PC-9 (cell line): ENCODE measurements around the gene CCDC91. TPM values are rescaled to one million over a fixed set of nuclear protein-coding genes. Genes with fewer than 3 reads are reported as not detected.

Source experiments
- BruUV-seq: library from RNA; stranded (reverse); fragments of 400-500 nt; replicated peaks from 2 replicates; lab custom pipeline; 2021; lab: Mats Ljungman, UMichigan
- CTCF ChIA-PET: fragments of 300-600 bp; sonication (Branson Sonifier 250); formaldehyde crosslinking; loops from one replicate; lab custom pipeline; 2022; ENCODE audit warnings: antibody characterized with exemption; lab: Charles Lee
- POLR2A ChIA-PET: fragments of 300-600 bp; sonication (Branson Sonifier 250); formaldehyde crosslinking; loops from one replicate; lab custom pipeline; 2022; ENCODE audit warnings: antibody characterized with exemption; ENCODE audit not compliant: unreplicated experiment; lab: Charles Lee
- DNase-seq, 2 experiments: peaks; one replicate each; pipeline versions ENCODE4 v3.0.0 to v3.0.0-alpha.2; 2015 to 2022; ENCODE audit warnings: mixed read lengths in 1 of 2
- H2AFZ ChIP-seq: fragments of 200-600 bp; sonication (generic); 2 replicates; pipeline ENCODE4 v1.8.1; 2017; ENCODE audit warnings: antibody characterized with exemption
- H3F3A ChIP-seq: fragments of 200-600 bp; sonication (generic); 2 replicates; pipeline ENCODE4 v1.8.1; 2017; ENCODE audit warnings: antibody characterized with exemption, mild to moderate bottlenecking, low read depth; ENCODE audit not compliant: insufficient read depth
- H3K27ac ChIP-seq: fragments of 200-600 bp; sonication (generic); 2 replicates; pipeline ENCODE4 v1.6.1; 2016; ENCODE audit warnings: mixed run types
- H3K27me3 ChIP-seq: fragments of 200-600 bp; sonication (generic); 2 replicates; pipeline ENCODE4 v1.6.1; 2016; ENCODE audit warnings: low read depth, mixed run types; ENCODE audit not compliant: insufficient read depth
- H3K36me3 ChIP-seq: fragments of 200-600 bp; sonication (generic); 2 replicates; pipeline ENCODE4 v1.6.1; 2016; ENCODE audit warnings: low read depth, mixed run types
- H3K4me1 ChIP-seq: fragments of 200-600 bp; sonication (generic); replicated peaks from 2 replicates; pipeline ENCODE4 v1.6.1; 2016; ENCODE audit warnings: mixed run types; ENCODE audit not compliant: insufficient read depth
- H3K4me2 ChIP-seq: fragments of 200-600 bp; sonication (generic); 2 replicates; pipeline ENCODE4 v1.6.1; 2017; ENCODE audit warnings: mixed run types
- H3K4me3 ChIP-seq: fragments of 200-600 bp; sonication (generic); 2 replicates; pipeline ENCODE4 v1.6.1; 2016; ENCODE audit warnings: mixed run types
- H3K79me2 ChIP-seq: fragments of 200-600 bp; sonication (generic); 2 replicates; pipeline ENCODE4 v1.6.1; 2017; ENCODE audit warnings: low read depth, mixed run types
- H3K9me2 ChIP-seq: fragments of 200-600 bp; sonication (generic); 2 replicates; pipeline ENCODE4 v1.8.1; 2017; ENCODE audit warnings: mild to moderate bottlenecking; ENCODE audit not compliant: insufficient read depth
- H3K9me3 ChIP-seq: fragments of 200-600 bp; sonication (generic); 2 replicates; pipeline ENCODE4 v1.8.1; 2016; ENCODE audit warnings: low read depth; ENCODE audit not compliant: insufficient read depth
- H4K20me1 ChIP-seq: fragments of 200-600 bp; sonication (generic); 2 replicates; pipeline ENCODE4 v1.8.1; 2017; ENCODE audit not compliant: insufficient read depth
- EZH2 ChIP-seq: fragments of 200-600 bp; sonication (generic); IDR thresholded peaks from 2 replicates; pipeline ENCODE4 v1.8.0; 2017; ENCODE audit warnings: antibody characterized with exemption, low read depth
- intact Hi-C: fragments of 100-400 bp; cut with micrococcal nuclease; formaldehyde crosslinking; loops from one replicate; pipeline ENCODE4 v1.10.0; 2022; ENCODE audit not compliant: unreplicated experiment
- total RNA-seq: library from RNA; stranded (reverse); gene quantifications from 2 replicates; pipeline ENCODE4 v1.2.3, GENCODE V29; 2021
- TF ChIP-seq, protein P1 (sequence below): fragments of 200-600 bp; sonication (generic); conservative IDR thresholded peaks from 2 replicates; pipeline ENCODE4 v1.6.1; 2017; ENCODE audit warnings: mixed run types, antibody characterized with exemption, mild to moderate bottlenecking, moderate library complexity

The CCDC91 gene
- total RNA-seq, 1 experiment from 2014 or later = 38.9 TPM

DNA sequence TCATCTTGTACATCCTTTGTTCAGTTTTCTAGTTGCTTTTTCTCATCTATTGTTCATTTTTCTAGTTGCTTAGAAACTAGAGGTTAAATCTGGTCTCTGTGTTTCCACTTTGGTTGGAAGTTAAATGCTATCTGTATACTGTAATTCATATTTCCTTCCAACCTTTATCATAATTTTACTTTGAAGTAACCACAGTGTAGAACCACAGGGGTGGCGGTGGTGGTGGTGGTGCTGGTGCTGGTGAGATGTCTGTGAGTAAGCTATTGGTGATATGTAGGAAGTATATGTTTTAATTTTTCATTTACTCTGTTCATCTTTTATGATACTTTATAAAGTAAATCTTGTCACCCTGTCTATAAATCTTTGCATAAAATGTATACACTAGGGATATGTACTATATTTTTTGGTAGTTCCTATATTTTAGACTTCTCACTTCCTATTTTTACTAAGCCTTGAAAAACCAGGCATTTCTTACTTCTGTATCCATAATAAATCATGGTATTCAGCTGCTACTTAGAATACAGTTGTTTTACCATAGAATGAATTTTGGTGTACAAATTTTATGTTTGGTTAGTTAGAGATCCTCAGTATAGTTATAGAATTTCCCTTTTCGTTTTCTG is 31.9 kb downstream of the CCDC91 start:
- H3K27ac ChIP-seq = no peak overlapping the region
- H3K9me3 ChIP-seq = peaks cover 8% of the 10 kb centered on the region
- DNase-seq = no peak
- H3K4me2 ChIP-seq = no peak overlapping the region
- H3K9me2 ChIP-seq = no peaks in the 10 kb centered on the region; the same call in 1 of the 2 replicates
- no peaks in the 10 kb centered on the region for H3K4me1 ChIP-seq
- no peaks in the 10 kb centered on the region for H3K36me3 ChIP-seq
- H3K4me3 ChIP-seq = no peak overlapping the region
- no TSS peak for BruUV-seq
- ChIA-PET CTCF (no interaction called here), POLR2A (no interaction called here)
- H2AFZ ChIP-seq = no peak overlapping the region
- intact Hi-C loops = no loop called here
- no peaks in the 10 kb centered on the region for H3F3A ChIP-seq
- no peak for TF ChIP-seq EZH2
- TF ChIP-seq, protein P1, sequence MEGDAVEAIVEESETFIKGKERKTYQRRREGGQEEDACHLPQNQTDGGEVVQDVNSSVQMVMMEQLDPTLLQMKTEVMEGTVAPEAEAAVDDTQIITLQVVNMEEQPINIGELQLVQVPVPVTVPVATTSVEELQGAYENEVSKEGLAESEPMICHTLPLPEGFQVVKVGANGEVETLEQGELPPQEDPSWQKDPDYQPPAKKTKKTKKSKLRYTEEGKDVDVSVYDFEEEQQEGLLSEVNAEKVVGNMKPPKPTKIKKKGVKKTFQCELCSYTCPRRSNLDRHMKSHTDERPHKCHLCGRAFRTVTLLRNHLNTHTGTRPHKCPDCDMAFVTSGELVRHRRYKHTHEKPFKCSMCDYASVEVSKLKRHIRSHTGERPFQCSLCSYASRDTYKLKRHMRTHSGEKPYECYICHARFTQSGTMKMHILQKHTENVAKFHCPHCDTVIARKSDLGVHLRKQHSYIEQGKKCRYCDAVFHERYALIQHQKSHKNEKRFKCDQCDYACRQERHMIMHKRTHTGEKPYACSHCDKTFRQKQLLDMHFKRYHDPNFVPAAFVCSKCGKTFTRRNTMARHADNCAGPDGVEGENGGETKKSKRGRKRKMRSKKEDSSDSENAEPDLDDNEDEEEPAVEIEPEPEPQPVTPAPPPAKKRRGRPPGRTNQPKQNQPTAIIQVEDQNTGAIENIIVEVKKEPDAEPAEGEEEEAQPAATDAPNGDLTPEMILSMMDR = no peak
- peaks cover 19% of the 10 kb centered on the region; the same call in 1 of the 2 replicates for H3K79me2 ChIP-seq
- H3K27me3 ChIP-seq = no peaks in the 10 kb centered on the region
- no peaks in the 10 kb centered on the region for H4K20me1 ChIP-seq

DNA sequence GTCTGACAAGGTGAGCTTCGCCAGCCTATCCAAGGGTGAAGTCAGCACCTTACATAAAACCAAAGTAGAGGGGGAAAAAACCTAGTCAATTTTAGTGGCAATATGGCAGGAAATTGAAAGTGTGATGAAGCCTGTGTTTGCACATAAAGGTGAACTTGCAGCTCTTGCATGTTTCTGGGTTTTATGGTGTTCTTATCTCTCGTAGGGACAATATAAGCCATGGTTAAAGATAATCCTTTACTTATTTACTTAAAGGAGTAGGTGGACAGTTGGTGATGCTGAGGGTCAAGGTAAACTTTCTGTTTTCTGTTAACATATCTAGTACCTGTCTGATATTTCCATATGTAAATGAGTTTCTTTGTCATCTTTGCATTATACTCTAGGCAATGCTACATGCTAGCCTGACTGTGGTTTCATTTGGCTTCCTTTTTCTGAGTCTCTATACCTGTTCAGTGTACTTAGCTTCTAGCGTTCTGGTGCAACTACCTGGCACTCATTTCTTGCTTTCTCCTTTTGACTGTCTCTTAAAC is 32.8 kb downstream of the CCDC91 start:
- Histone ChIP-seq H3K9me2 (no peaks in the 10 kb centered on the region; the same call in 1 of the 2 replicates), H3F3A (no peaks in the 10 kb centered on the region), H3K9me3 (peaks cover 8% of the 10 kb centered on the region), H3K4me1 (no peaks in the 10 kb centered on the region), H3K27ac (no peak overlapping the region), H3K4me2 (no peak overlapping the region), H3K4me3 (no peak overlapping the region), H4K20me1 (no peaks in the 10 kb centered on the region), H2AFZ (no peak overlapping the region), H3K36me3 (no peaks in the 10 kb centered on the region), H3K79me2 (peaks cover 19% of the 10 kb centered on the region; the same call in 1 of the 2 replicates), H3K27me3 (no peaks in the 10 kb centered on the region)
- intact Hi-C loops = no loop called here
- DNase-seq = no peak
- TF ChIP-seq EZH2 = no peak
- TF ChIP-seq, protein P1 = no peak
- BruUV-seq = no TSS peak
- ChIA-PET POLR2A (no interaction called here), CTCF (no interaction called here)

DNA sequence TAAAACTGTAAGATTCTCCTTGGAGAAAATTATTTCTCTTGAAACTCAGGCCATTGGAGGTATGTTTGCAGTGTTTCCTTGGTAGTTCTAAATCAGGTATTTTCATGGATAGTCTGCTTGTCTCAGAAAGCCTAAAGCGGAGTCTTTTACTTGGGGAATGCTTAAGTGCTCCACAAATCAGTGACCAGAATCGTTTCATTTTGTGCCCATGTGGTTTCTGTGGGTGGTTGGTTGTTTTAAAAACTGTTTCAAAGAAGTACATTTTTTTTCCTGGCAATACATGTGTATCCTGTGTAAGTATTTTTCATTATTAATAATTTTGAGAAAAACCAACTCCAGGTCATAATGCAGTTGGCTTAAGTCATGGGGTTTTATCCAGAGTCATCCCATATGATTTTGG is 33.6 kb downstream of the CCDC91 start:
- intact Hi-C loops = no loop called here
- Histone ChIP-seq H3F3A (no peaks in the 10 kb centered on the region), H3K79me2 (peaks cover 17% of the 10 kb centered on the region; the same call in 1 of the 2 replicates), H3K27ac (no peak overlapping the region), H3K27me3 (no peaks in the 10 kb centered on the region), H3K4me3 (no peak overlapping the region), H3K9me3 (peaks cover 3% of the 10 kb centered on the region), H4K20me1 (no peaks in the 10 kb centered on the region), H3K36me3 (no peaks in the 10 kb centered on the region), H3K9me2 (no peaks in the 10 kb centered on the region; the same call in 1 of the 2 replicates), H2AFZ (no peak overlapping the region), H3K4me1 (no peaks in the 10 kb centered on the region), H3K4me2 (no peak overlapping the region)
- TF ChIP-seq, protein P1 = no peak
- no peak for TF ChIP-seq EZH2
- ChIA-PET POLR2A (no interaction called here), CTCF (no interaction called here)
- no TSS peak for BruUV-seq
- DNase-seq = no peak
